Stimulated activated CD8-positive, alpha-beta memory T cell treated with anti-CD3 and anti-CD28 coated beads, Interleukin-15, amount 100 ng/mL, for 1 hour (primary cell): ENCODE measurements around the gene USP15.
"Not testable (repeated sequence)": the region's sequence is repeated elsewhere in the genome, so short reads cannot be mapped to it uniquely, and the experiment has no call there.

ENCODE experiments used
- DNase-seq: peaks from one replicate; pipeline ENCODE4 v3.0.0-alpha.2; 2020; ENCODE audit warnings: low read depth

Gene USP15

GRCh38 chr12:62328296-62328921 is 68.2 kb downstream of the USP15 start:
- DNase-seq, result no peak

GRCh38 chr12:62331306-62331705 is 71.1 kb downstream of the USP15 start:
- no peak for DNase-seq

GRCh38 chr12:62332598-62332997 is 72.4 kb downstream of the USP15 start:
- DNase-seq, result no peak

GRCh38 chr12:62335057-62335456 is 74.9 kb downstream of the USP15 start:
- no peak for DNase-seq

GRCh38 chr12:62335796-62336195 is 75.6 kb downstream of the USP15 start:
- no peak for DNase-seq

GRCh38 chr12:62337643-62338042 is 77.4 kb downstream of the USP15 start:
- DNase-seq, result not testable (repeated sequence)

- DNase-seq, result not testable (repeated sequence)
Observed at GRCh38 chr12:62342614-62343303, 82.6 kb downstream of the USP15 start.

- not testable (repeated sequence) for DNase-seq
Observed at GRCh38 chr12:62343304-62344120, 83.3 kb downstream of the USP15 start.

GRCh38 chr12:62344731-62345556 is 84.7 kb downstream of the USP15 start:
- DNase-seq, result not testable (repeated sequence)

GRCh38 chr12:62345667-62346066 is 85.5 kb downstream of the USP15 start:
- DNase-seq, result no peak

GRCh38 chr12:62346817-62347216 is 86.6 kb downstream of the USP15 start:
- DNase-seq, result no peak

GRCh38 chr12:62347922-62348650 is 87.9 kb downstream of the USP15 start:
- no peak for DNase-seq

GRCh38 chr12:62350554-62350953 is 90.3 kb downstream of the USP15 start:
- DNase-seq, result no peak

GRCh38 chr12:62351326-62351725 is 91.1 kb downstream of the USP15 start:
- no peak for DNase-seq

GRCh38 chr12:62361048-62361447 is 100.8 kb downstream of the USP15 start:
- DNase-seq, result no peak

GRCh38 chr12:62363506-62363905 is 103.3 kb downstream of the USP15 start:
- DNase-seq, result no peak

- not testable (repeated sequence) for DNase-seq
Observed at GRCh38 chr12:62364697-62365096, 104.5 kb downstream of the USP15 start.

GRCh38 chr12:62365846-62366245 is 105.6 kb downstream of the USP15 start:
- DNase-seq, result not testable (repeated sequence)

GRCh38 chr12:62368430-62369223 is 108.4 kb downstream of the USP15 start:
- DNase-seq, result not testable (repeated sequence)

- no peak for DNase-seq
Observed at GRCh38 chr12:62370189-62370588, 110.0 kb downstream of the USP15 start.
